GM12878 (cell line): Measurements from ENCODE around the gene SYNJ2.

ENCODE experiments used
- ASH2L ChIP-seq: fragments of 300-600, 200-600 bp; sonication (generic); IDR thresholded peaks from 2 replicates; pipeline ENCODE4 v1.6.1; 2017; ENCODE audit warnings: low read depth, mild to moderate bottlenecking, borderline replicate concordance
- BCL11A ChIP-seq: IDR thresholded peaks from 2 replicates; pipeline ENCODE4 v1.6.1; 2011; ENCODE audit warnings: low read depth, low read length
- POLR2A ChIP-seq: IDR thresholded peaks from 2 replicates; pipeline ENCODE4 v1.6.1; 2011; ENCODE audit warnings: low read depth, mild to moderate bottlenecking, low read length

- TF ChIP-seq ASH2L (no peak), POLR2A (no peak), BCL11A (no peak)
Measured at GRCh38 chr6:158047127-158047518, 65.5 kb downstream of the SYNJ2 start.
